ENCODE data around the gene FAM200B.

The FAM200B gene

GRCh38 chr4:15717086-15717485 lies 35.5 kb downstream of the FAM200B start:
- no peak overlapping the region for H3K4me3 ChIP-seq (IDR thresholded peaks at IDR 0.05; ENCODE audit: insufficient read depth, low read depth, low read length)
- no peak overlapping the region for H3K4me2 ChIP-seq
- no peak for TF ChIP-seq CTCF (conservative IDR thresholded peaks at IDR 0.05; ENCODE audit: low read depth, low read length)
- H3K9ac ChIP-seq, result no peak overlapping the region
- no peak overlapping the region for H2AFZ ChIP-seq (ENCODE audit: low read depth)
- no peaks in the 10 kb centered on the region for H3K4me1 ChIP-seq (ENCODE audit: low read depth, poor library complexity, severe bottlenecking)
- no peaks in the 10 kb centered on the region for H3K79me2 ChIP-seq (ENCODE audit: insufficient read depth, low read depth)
- no peaks in the 10 kb centered on the region for H3K27me3 ChIP-seq (ENCODE audit: insufficient read depth, low read depth)
- H3K27ac ChIP-seq, result no peak overlapping the region
- no peaks in the 10 kb centered on the region for H3K36me3 ChIP-seq (ENCODE audit: insufficient read depth)
- no peaks in the 10 kb centered on the region for H4K20me1 ChIP-seq (ENCODE audit: insufficient read depth)

- H3K36me3 ChIP-seq (ENCODE audit: insufficient read depth), result no peaks in the 10 kb centered on the region
These were observed 36.2 kb downstream of the FAM200B start for GRCh38 chr4:15717657-15718416.

GRCh38 chr4:15718465-15718864 lies 36.8 kb downstream of the FAM200B start:
- H3K4me3 ChIP-seq (IDR thresholded peaks at IDR 0.05; ENCODE audit: insufficient read depth, low read depth, low read length), result no peak overlapping the region
- H3K79me2 ChIP-seq (ENCODE audit: insufficient read depth, low read depth), result no peaks in the 10 kb centered on the region
- H3K4me2 ChIP-seq, result no peak overlapping the region
- no peaks in the 10 kb centered on the region for H3K36me3 ChIP-seq (ENCODE audit: insufficient read depth)
- H4K20me1 ChIP-seq (ENCODE audit: insufficient read depth), result no peaks in the 10 kb centered on the region
- no peak for TF ChIP-seq CTCF (conservative IDR thresholded peaks at IDR 0.05; ENCODE audit: low read depth, low read length)
- no peak overlapping the region for H3K27ac ChIP-seq
- H3K4me1 ChIP-seq (ENCODE audit: low read depth, poor library complexity, severe bottlenecking), result no peaks in the 10 kb centered on the region
- H3K9ac ChIP-seq, result no peak overlapping the region
- H3K27me3 ChIP-seq (ENCODE audit: insufficient read depth, low read depth), result no peaks in the 10 kb centered on the region
- H2AFZ ChIP-seq (ENCODE audit: low read depth), result no peak overlapping the region

More at GRCh38 chr4:15717657-15718416, 36.2 kb downstream of the FAM200B start:
- Histone ChIP-seq H3K4me3 (IDR thresholded peaks at IDR 0.05; ENCODE audit: insufficient read depth, low read depth, low read length) (no peak overlapping the region), H3K79me2 (ENCODE audit: insufficient read depth, low read depth) (no peaks in the 10 kb centered on the region), H4K20me1 (ENCODE audit: insufficient read depth) (no peaks in the 10 kb centered on the region), H2AFZ (ENCODE audit: low read depth) (no peak overlapping the region), H3K27me3 (ENCODE audit: insufficient read depth, low read depth) (no peaks in the 10 kb centered on the region), H3K9ac (no peak overlapping the region), H3K27ac (no peak overlapping the region), H3K4me2 (no peak overlapping the region), H3K4me1 (ENCODE audit: low read depth, poor library complexity, severe bottlenecking) (no peaks in the 10 kb centered on the region)
- no peak for TF ChIP-seq CTCF (conservative IDR thresholded peaks at IDR 0.05; ENCODE audit: low read depth, low read length)

- TF ChIP-seq CTCF (conservative IDR thresholded peaks at IDR 0.05; ENCODE audit: low read depth, low read length), result no peak
- H3K4me1 ChIP-seq (ENCODE audit: low read depth, poor library complexity, severe bottlenecking), result no peaks in the 10 kb centered on the region
- no peak overlapping the region for H3K4me2 ChIP-seq
- no peak overlapping the region for H3K27ac ChIP-seq
- no peaks in the 10 kb centered on the region for H3K79me2 ChIP-seq (ENCODE audit: insufficient read depth, low read depth)
- no peak overlapping the region for H3K4me3 ChIP-seq (IDR thresholded peaks at IDR 0.05; ENCODE audit: insufficient read depth, low read depth, low read length)
- H3K36me3 ChIP-seq (ENCODE audit: insufficient read depth), result no peaks in the 10 kb centered on the region
- H4K20me1 ChIP-seq (ENCODE audit: insufficient read depth), result no peaks in the 10 kb centered on the region
- no peak overlapping the region for H3K9ac ChIP-seq
- no peak overlapping the region for H2AFZ ChIP-seq (ENCODE audit: low read depth)
- no peaks in the 10 kb centered on the region for H3K27me3 ChIP-seq (ENCODE audit: insufficient read depth, low read depth)
These were observed 37.3 kb downstream of the FAM200B start for GRCh38 chr4:15718959-15719358.

Measured in KMS-11 (cell line).